ENCODE data around the gene PRR20G.

The PRR20G gene

DNA sequence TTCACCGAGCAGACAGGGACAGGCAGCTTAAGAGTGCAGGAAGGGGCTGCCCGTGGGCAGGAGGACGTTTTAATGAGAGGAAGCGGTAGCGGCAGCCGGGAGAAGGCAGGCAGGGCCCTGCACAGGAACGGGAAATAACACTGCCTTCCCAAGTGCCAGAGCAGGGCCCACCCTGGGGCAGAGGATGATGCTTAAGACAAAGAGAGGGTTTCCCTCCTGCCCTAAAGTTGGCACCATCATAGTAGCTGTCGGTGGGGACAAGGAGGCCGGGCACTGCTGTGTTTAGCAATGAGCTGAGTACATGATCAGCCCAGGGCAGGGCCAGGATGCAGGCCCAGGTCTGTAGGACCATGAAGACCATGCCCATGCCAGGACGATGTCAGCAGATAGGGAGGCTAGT, 21.7 kb downstream of the PRR20G start:
- TF ChIP-seq, protein P1, sequence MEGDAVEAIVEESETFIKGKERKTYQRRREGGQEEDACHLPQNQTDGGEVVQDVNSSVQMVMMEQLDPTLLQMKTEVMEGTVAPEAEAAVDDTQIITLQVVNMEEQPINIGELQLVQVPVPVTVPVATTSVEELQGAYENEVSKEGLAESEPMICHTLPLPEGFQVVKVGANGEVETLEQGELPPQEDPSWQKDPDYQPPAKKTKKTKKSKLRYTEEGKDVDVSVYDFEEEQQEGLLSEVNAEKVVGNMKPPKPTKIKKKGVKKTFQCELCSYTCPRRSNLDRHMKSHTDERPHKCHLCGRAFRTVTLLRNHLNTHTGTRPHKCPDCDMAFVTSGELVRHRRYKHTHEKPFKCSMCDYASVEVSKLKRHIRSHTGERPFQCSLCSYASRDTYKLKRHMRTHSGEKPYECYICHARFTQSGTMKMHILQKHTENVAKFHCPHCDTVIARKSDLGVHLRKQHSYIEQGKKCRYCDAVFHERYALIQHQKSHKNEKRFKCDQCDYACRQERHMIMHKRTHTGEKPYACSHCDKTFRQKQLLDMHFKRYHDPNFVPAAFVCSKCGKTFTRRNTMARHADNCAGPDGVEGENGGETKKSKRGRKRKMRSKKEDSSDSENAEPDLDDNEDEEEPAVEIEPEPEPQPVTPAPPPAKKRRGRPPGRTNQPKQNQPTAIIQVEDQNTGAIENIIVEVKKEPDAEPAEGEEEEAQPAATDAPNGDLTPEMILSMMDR (IDR thresholded peaks at IDR 0.05; ENCODE audit: control extremely low read depth, extremely low read depth, low read depth, missing control alignments): no peak
- ChIA-PET POLR2A (no interaction called here), CTCF (interaction anchor here (1.0 to 1.8 kb wide), 3 partner anchors 14 to 22 kb away, joined by 3 to 4 read pairs (median 3); partner anchors contain the start of gene PRR20G)
- no peak for DNase-seq (ENCODE audit: extremely low spot score)

DNA sequence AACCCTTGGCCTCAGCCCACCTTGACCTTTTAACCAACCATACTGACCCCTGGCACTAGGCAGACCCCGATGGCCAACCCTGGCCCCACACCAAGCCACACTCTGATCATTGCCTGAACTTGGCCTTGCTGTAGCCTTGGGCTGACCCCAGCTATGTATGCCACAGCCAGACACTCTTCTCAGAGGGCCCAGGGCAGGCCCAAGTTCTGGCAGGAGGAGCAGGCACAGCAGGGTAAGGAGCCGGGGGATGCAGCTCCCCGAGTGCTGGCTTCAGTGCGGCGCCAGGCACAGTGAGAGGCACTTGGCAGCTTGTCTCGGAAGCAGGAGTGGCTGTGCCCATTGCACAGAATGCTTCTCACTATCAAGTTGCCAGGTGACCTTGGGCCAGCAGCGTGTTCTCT, 22.3 kb downstream of the PRR20G start:
- POLR2A ChIA-PET: no interaction called here
- TF ChIP-seq, protein P1 (IDR thresholded peaks at IDR 0.05; ENCODE audit: control extremely low read depth, extremely low read depth, low read depth, missing control alignments): no peak
- no peak for DNase-seq (ENCODE audit: extremely low spot score)
- CTCF ChIA-PET: interaction anchor here (1.2 to 1.8 kb wide), 3 partner anchors 11 to 17 kb away, joined by 3 to 4 read pairs (median 3); no protein-coding TSS in a partner anchor

DNA sequence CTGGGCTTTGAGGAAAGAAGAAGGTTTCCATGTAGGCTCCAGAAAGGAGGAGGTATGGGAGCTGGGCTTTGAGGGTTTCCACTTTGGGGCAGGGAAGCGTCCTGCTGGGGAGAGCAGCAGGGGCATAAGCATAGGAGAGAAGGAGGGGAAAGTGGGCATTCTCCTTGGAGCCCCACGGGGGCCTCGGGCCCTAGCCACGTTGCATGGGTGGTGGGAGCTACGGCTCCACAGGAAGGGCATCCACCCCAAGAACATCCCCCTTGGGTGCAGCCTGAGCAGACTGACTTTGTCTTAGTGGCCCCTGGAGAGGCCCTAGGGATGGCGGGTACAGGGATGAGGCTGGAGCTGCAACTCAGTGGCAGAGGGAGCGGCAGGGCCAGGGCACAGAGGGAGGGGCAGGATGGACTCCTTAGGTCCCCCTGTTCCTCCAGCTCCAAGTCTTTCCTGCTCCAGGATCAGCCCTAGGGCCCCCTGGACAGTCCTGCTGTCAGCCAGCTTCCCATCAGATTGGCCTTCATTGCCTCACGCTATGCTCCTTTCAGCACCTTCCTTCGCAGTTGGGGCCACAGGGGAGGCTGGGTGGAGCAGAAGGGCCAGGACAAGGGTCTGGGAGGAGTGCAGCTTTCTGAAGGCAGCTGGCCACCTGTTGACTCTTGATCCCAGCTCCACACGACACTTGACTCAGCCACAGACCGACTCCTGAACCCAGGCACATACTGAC, 22.9 kb downstream of the PRR20G start:
- DNase-seq (ENCODE audit: extremely low spot score): no peak
- CTCF ChIA-PET: interaction anchor here (1.2 to 1.4 kb wide), 2 partner anchors 12 to 15 kb away, joined by 3 read pairs; no protein-coding TSS in a partner anchor
- TF ChIP-seq, protein P1 (IDR thresholded peaks at IDR 0.05; ENCODE audit: control extremely low read depth, extremely low read depth, low read depth, missing control alignments): no peak
- POLR2A ChIA-PET: no interaction called here

DNA sequence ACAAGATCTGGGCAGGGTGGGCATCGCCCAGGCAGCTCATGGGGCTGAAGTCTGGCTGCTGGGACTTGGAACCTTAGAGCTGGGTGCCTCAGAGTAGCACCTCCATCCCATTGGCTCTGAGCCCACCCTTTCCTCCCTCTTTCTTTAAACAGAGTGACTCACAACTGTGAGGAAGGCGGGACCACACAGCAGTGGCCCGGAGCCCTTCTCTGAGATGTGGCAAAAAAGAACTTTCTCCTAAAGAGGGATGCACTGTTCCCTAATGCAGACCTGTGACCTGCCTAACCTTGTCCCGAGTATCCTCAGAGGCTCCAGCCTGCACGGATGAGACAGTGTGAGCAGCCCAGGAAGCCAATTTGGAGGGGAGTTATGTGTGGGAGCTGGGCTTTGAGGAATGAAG, 23.6 kb downstream of the PRR20G start:
- CTCF ChIA-PET: interaction anchor here (1.4 kb wide), 1 partner anchor 13 kb away, joined by 3 read pairs; no protein-coding TSS in a partner anchor
- TF ChIP-seq, protein P1 (IDR thresholded peaks at IDR 0.05; ENCODE audit: control extremely low read depth, extremely low read depth, low read depth, missing control alignments): no peak
- DNase-seq (ENCODE audit: extremely low spot score): no peak
- POLR2A ChIA-PET: no interaction called here

DNA sequence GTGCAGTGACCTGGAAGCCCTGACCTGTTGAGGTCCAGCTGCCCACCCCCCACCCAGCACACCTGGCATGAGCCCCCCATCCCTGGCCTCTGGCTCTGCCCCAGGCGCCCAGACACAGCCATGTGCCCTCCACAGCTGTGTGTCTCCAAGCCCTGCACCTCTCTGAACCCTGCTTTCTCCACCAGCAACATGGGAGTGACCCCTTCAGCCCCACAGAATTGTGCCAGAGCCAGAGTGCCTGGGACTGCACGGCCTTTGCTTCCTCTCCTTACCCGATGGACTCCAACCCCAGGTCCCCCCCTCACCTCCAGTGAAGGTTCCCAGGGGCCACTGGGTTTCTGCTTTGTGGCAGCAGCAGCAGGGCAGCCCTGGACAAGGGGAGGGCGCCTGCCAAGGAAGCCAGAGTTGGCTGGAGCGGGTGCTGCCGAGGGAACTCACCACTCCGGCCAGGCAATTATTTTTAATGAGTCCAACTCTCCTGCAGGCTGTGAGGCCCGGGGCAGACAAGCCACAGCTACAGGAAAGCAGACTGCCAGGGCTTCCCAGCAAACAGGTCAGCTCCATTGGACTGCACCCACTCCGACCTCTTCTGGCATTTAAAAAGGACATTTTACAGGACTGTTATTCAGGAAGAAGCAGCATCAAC, 24.1 kb downstream of the PRR20G start:
- ChIA-PET CTCF (no interaction called here), POLR2A (no interaction called here)
- DNase-seq (ENCODE audit: extremely low spot score): no peak

DNA sequence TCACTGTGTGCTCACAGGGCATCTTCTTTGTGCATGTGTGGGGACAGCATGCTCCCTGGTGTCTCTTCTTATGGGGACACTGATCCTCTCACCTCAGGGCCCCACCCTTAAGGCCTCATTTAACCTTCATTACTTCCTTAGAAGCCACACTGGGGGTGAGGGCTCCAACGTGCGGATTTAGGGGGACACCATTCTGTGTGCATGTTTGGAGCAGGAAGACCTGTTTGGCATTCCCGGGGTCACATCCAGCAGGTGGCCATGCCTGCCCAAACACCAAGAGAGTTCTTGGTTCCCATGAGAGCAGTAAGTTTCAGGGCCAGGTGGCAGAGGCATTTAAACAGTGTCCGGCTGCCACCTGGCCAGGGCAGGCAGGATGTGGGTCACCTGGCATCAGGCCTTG, 24.8 kb downstream of the PRR20G start:
- TF ChIP-seq, protein P1 (IDR thresholded peaks at IDR 0.05; ENCODE audit: control extremely low read depth, extremely low read depth, low read depth, missing control alignments): no peak
- ChIA-PET POLR2A (no interaction called here), CTCF (no interaction called here)
- no peak for DNase-seq (ENCODE audit: extremely low spot score)

More for the DNA sequence above, 24.1 kb downstream of the PRR20G start:
- TF ChIP-seq, protein P1 (IDR thresholded peaks at IDR 0.05; ENCODE audit: control extremely low read depth, extremely low read depth, low read depth, missing control alignments): no peak

Measured in GM10248 (cell line).